Bronchial epithelial cell (primary cell): ENCODE data around the gene ANKS1B. TPM values are rescaled to one million over a fixed set of nuclear protein-coding genes. Genes with fewer than 3 reads are reported as not detected.
A peak's percentile ranks its signal among the peaks of the same experiment; 100 is the strongest.

Experiments
- DNase-seq: peaks from one replicate; pipeline ENCODE4 v3.0.0-alpha.2; 2010; ENCODE audit warnings: low read depth
- FAIRE-seq: peaks from 2 replicates; lab custom pipeline; 2011; peaks lifted over from hg19 to GRCh38; lab: Jason Lieb, UNC
- H3K27me3 ChIP-seq: 2 replicates; pipeline ENCODE4 v1.5.1; 2011; ENCODE audit warnings: low read length; ENCODE audit not compliant: control insufficient read depth, insufficient read depth
- H3K36me3 ChIP-seq: 2 replicates; pipeline ENCODE4 v1.5.1; 2011; ENCODE audit warnings: low read length; ENCODE audit not compliant: control insufficient read depth, insufficient read depth
- H3K4me3 ChIP-seq: 2 replicates; pipeline ENCODE4 v1.5.1; 2011; ENCODE audit warnings: mild to moderate bottlenecking, low read depth, low read length, control low read depth
- total RNA-seq: library from RNA; depleted of rRNA; stranded (reverse); fragments of >200 nt; gene quantifications from 2 replicates; pipeline ENCODE4 v1.2.1, GENCODE V29; 2014
- TF ChIP-seq, protein P1 (sequence below): IDR thresholded peaks from 2 replicates; pipeline ENCODE4 v1.5.1; 2011; ENCODE audit warnings: mild to moderate bottlenecking, moderate library complexity, low read length, control low read depth, inconsistent platforms; ENCODE audit not compliant: insufficient read depth, severe bottlenecking

Gene ANKS1B
- total RNA-seq, 1 donor from 2014 or later, result 0.26 TPM

DNA sequence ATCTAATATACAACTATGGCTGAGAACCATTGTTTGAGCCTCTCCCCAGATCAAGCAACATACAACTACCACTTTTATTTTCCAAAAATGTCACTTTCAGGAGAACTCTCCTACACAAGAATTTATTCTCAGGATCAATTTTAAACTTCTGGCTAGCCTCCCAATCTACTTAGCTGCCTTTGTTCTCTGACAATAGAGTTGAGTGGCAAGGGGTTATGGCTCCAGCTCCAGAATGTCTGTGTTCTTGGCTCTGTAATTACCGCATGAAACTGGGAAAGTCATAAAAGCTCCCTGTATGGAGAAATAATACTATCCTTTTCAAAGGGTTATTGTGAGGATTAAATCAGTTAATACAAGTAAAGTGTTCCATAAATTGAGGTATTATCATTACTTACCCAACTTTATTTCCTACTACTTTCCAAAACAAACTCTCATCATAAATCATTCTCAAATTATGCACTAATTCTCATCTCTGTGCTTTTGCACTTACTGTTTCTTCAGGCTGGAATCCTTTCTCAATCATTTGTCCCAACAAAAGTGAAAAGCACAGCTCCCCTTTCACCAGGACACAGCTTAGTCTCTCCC, 215.2 kb downstream of the ANKS1B start:
- no peaks in the 10 kb centered on the region for H3K27me3 ChIP-seq
- no peak for DNase-seq
- TF ChIP-seq, protein P1, sequence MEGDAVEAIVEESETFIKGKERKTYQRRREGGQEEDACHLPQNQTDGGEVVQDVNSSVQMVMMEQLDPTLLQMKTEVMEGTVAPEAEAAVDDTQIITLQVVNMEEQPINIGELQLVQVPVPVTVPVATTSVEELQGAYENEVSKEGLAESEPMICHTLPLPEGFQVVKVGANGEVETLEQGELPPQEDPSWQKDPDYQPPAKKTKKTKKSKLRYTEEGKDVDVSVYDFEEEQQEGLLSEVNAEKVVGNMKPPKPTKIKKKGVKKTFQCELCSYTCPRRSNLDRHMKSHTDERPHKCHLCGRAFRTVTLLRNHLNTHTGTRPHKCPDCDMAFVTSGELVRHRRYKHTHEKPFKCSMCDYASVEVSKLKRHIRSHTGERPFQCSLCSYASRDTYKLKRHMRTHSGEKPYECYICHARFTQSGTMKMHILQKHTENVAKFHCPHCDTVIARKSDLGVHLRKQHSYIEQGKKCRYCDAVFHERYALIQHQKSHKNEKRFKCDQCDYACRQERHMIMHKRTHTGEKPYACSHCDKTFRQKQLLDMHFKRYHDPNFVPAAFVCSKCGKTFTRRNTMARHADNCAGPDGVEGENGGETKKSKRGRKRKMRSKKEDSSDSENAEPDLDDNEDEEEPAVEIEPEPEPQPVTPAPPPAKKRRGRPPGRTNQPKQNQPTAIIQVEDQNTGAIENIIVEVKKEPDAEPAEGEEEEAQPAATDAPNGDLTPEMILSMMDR, result no peak
- H3K4me3 ChIP-seq, result no peak overlapping the region
- no peaks in the 10 kb centered on the region for H3K36me3 ChIP-seq
- FAIRE-seq, result no peak

DNA sequence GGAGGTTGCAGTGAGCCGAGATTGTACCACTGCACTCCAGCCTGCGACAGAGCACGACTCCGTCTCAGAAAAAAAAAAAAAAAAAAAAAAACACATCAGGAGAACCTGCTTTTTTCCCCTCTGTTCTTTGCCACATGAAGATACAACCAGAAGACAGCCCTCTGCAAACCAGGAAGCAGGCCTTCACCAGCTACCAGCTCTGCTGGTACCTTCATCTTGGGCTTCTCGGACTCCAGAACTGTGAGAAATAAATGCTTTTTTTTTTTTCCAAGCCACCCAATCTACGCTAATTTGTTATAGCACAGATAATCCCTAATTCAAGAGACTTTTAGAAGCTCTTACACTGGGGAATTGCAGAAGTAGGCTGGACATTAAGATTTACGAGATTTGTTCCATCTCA, 216.0 kb downstream of the ANKS1B start:
- no peak overlapping the region for H3K4me3 ChIP-seq
- DNase-seq (no peak), FAIRE-seq (no peak)
- no peaks in the 10 kb centered on the region for H3K36me3 ChIP-seq
- H3K27me3 ChIP-seq, result no peaks in the 10 kb centered on the region
- TF ChIP-seq, protein P1, result no peak

GRCh38 chr12:99767809-99768208, 216.9 kb downstream of the ANKS1B start:
- FAIRE-seq (no peak), DNase-seq (peak; percentile 37)
- no peaks in the 10 kb centered on the region for H3K36me3 ChIP-seq
- H3K27me3 ChIP-seq, result no peaks in the 10 kb centered on the region
- no peak overlapping the region for H3K4me3 ChIP-seq
- TF ChIP-seq, protein P1, result peak; percentile 10

- no peaks in the 10 kb centered on the region for H3K36me3 ChIP-seq
- no peaks in the 10 kb centered on the region for H3K27me3 ChIP-seq
- no peak for FAIRE-seq
- no peak overlapping the region for H3K4me3 ChIP-seq
- DNase-seq, result peak; percentile 69
- TF ChIP-seq, protein P1, result no peak
These were observed 218.3 kb downstream of the ANKS1B start for GRCh38 chr12:99766408-99766807.

DNA sequence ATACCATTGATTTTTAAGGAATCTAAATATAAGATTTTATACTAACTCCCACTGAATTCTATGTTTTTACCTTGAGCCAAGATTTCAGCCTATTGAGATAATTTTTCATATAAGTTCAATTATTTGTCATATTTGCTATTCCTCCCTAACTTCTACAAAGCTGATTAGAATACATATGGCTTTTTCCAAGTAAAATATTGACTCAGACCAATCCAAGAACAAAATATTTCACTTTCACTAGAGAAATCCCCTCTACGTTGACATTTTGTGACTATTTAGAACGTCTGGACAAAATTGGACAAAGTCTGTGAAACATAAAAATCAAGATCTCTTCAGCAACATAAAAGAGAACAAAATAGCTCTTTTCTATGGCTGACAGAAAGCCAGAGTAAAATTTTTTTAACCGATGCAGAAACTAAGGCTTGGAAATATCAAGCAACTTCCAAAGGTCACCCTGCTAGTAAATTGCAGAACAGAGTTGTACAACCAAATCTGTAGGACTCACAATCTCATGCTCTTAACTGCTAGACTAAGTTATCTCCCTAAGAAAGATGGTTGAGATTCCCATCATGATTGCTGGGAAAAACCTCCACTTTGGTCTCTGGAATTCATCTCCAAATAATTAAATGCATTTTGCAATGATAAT, 219.1 kb downstream of the ANKS1B start:
- Histone ChIP-seq H3K36me3 (no peaks in the 10 kb centered on the region), H3K27me3 (no peaks in the 10 kb centered on the region), H3K4me3 (no peak overlapping the region)
- TF ChIP-seq, protein P1, result no peak
- FAIRE-seq (no peak), DNase-seq (no peak)
